ENCODE results near the gene GJA3. TPM values are rescaled to one million over a fixed set of nuclear protein-coding genes. Genes with fewer than 3 reads are reported as not detected.

The GJA3 gene
- total RNA-seq, 4 donors from 2014 or later: under 0.01 TPM; not detected in 3

- peaks cover 0 to 38% of the 10 kb centered on the region in 2 donors for H3K27me3 ChIP-seq
- no peak overlapping the region for H3K4me3 ChIP-seq
- no peaks in the 10 kb centered on the region for H3K4me1 ChIP-seq
- WGBS, 2 donors: 47 to 52% methylated on average over 9 of the region's 9 CpGs
- no peaks in the 10 kb centered on the region for H3K36me3 ChIP-seq
- H3K27ac ChIP-seq: no peak overlapping the region
- H3K9me3 ChIP-seq: no peaks in the 10 kb centered on the region
- TF ChIP-seq CTCF (IDR thresholded peaks at IDR 0.05) (no peak), POLR2A (IDR thresholded peaks at IDR 0.05) (no peak), EP300 (IDR thresholded peaks at IDR 0.05) (no peak)
- DNase-seq (ENCODE audit: low spot score in 2 of 2): no peak
Measured at GRCh38 chr13:20099319-20099718, 61.5 kb downstream of the GJA3 start.

- H3K36me3 ChIP-seq: no peaks in the 10 kb centered on the region
- H3K4me3 ChIP-seq: no peak overlapping the region
- H3K9me3 ChIP-seq: no peaks in the 10 kb centered on the region
- TF ChIP-seq CTCF (IDR thresholded peaks at IDR 0.05) (no peak), POLR2A (IDR thresholded peaks at IDR 0.05) (no peak), EP300 (IDR thresholded peaks at IDR 0.05) (no peak)
- H3K4me1 ChIP-seq: no peaks in the 10 kb centered on the region
- H3K27ac ChIP-seq: no peak overlapping the region
- DNase-seq (ENCODE audit: low spot score in 2 of 2): no peak
- WGBS, 2 donors: 31 to 38% methylated on average over 6 of the region's 6 CpGs
- peaks cover 0 to 5% of the 10 kb centered on the region in 2 donors for H3K27me3 ChIP-seq
Measured at GRCh38 chr13:20093951-20094350, 66.9 kb downstream of the GJA3 start.

- WGBS, 2 donors: 54 to 56% methylated on average over 1 of the region's 1 CpG
- no peak overlapping the region for H3K4me3 ChIP-seq
- no peak overlapping the region for H3K27ac ChIP-seq
- no peak for TF ChIP-seq EP300 (IDR thresholded peaks at IDR 0.05)
- TF ChIP-seq POLR2A (IDR thresholded peaks at IDR 0.05): no peak
- TF ChIP-seq CTCF (IDR thresholded peaks at IDR 0.05): peak in 1 of 5 experiments; percentile 8
- H3K9me3 ChIP-seq: no peaks in the 10 kb centered on the region
- DNase-seq (ENCODE audit: low spot score in 2 of 2): no peak
- no peaks in the 10 kb centered on the region for H3K27me3 ChIP-seq
- peaks cover 0 to 12% (median 0%) of the 10 kb centered on the region in 3 donors for H3K36me3 ChIP-seq
- no peaks in the 10 kb centered on the region for H3K4me1 ChIP-seq
Measured at GRCh38 chr13:20090349-20090748, 70.5 kb downstream of the GJA3 start.

Other genes starting within 250 kb of the GJA3 start
- gene ZMYM2, start 202.3 kb downstream of the GJA3 start, total RNA-seq: 10 to 100 TPM; 60.7 to 75.3 (median 68.1) TPM
- 1 to 10 TPM in 2 of 4 donors, under 1 TPM in 2; 0.20 to 3.3 (median 1.3) TPM for gene GJB2, start 31.9 kb upstream of the GJA3 start, total RNA-seq
- not detected for gene GJB6, start 71.3 kb upstream of the GJA3 start, total RNA-seq

Data from tibial nerve (tissue), 4 donors.